Epithelial cell of proximal tubule (primary cell): ENCODE results near the gene FOSL2. TPM values are rescaled to one million over a fixed set of nuclear protein-coding genes. Genes with fewer than 3 reads are reported as not detected.

Experiments
- DNase-seq: peaks from one replicate; pipeline ENCODE4 v3.0.0-alpha.2; 2011; ENCODE audit warnings: low read depth
- H3K4me3 ChIP-seq: 2 replicates; pipeline ENCODE4 v1.5.1; 2011; ENCODE audit warnings: low read depth, mild to moderate bottlenecking, low read length
- CTCF ChIP-seq: conservative IDR thresholded peaks from 2 replicates; pipeline ENCODE4 v1.5.1; 2012; ENCODE audit warnings: low read depth, mild to moderate bottlenecking, low read length
- total RNA-seq: library from RNA; depleted of rRNA; stranded (reverse); fragments of >200 nt; gene quantifications from 2 replicates; pipeline ENCODE4 v1.2.3, GENCODE V29; 2015

Gene FOSL2
- total RNA-seq, 1 donor from 2014 or later = 91.8 TPM

GRCh38 chr2:28347193-28347592, 45.5 kb upstream of the FOSL2 start:
- DNase-seq = no peak
- no peak for TF ChIP-seq CTCF

GRCh38 chr2:28347596-28347995, 45.1 kb upstream of the FOSL2 start:
- no peak overlapping the region for H3K4me3 ChIP-seq
- DNase-seq = no peak
- TF ChIP-seq CTCF = no peak

More at GRCh38 chr2:28347193-28347592, 45.5 kb upstream of the FOSL2 start:
- no peak overlapping the region for H3K4me3 ChIP-seq

GRCh38 chr2:28348149-28348567, 44.5 kb upstream of the FOSL2 start:
- no peak for TF ChIP-seq CTCF
- no peak overlapping the region for H3K4me3 ChIP-seq
- DNase-seq = no peak

DNA sequence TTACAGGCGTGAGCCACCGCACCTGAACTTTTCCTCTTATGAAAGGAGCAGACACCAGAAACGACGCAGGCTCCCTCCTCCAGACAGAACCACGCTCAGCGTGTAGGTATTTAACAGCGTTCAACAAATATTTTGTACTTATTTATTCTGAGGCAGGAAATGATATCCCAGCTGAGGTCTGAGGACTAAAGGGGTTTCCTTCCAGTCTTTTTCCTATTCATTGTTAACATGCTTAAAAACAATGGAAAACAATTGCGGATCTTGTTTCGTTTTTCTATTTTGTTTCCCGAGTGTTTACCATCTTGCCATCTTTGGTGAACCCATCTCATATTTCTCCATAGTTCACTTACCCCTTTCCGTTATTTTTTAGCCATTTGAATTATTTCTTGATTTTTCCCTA, 43.7 kb upstream of the FOSL2 start:
- no peak overlapping the region for H3K4me3 ChIP-seq
- no peak for DNase-seq
- TF ChIP-seq CTCF = no peak

DNA sequence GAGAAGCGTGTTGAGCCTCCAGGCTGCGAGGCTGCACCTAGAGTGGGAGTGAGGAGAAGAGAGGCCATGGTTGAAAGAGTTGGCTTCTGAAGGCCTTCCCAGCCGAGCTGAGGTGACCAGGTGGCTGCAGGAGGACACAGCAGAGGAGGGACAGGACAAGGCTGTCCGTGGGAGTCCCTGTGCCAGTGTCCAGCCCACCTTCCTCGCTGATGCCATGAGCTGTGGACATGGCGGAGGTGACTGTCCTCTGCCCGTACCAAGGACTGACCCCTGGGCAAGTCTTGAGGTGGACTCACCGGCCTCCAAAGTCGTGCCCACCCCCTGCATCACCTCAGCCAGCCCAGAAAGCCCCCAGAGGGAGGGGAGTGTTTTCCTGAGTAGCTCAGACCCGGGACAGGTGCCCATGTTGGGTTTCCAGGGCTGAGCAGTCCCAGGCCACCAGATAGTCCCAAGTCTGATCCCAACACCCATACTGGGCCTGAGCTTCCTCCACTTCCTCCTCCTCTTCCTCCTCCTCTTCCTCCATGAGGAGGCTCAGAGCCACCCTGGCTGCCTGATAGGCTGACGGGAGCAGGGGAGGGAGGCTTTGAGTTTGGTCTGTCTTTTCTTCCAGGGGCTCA, 43.0 kb upstream of the FOSL2 start:
- H3K4me3 ChIP-seq = no peak overlapping the region
- TF ChIP-seq CTCF = no peak
- no peak for DNase-seq

- DNase-seq = no peak
- H3K4me3 ChIP-seq = no peak overlapping the region
- TF ChIP-seq CTCF = no peak
Measured at GRCh38 chr2:28350196-28350595, 42.5 kb upstream of the FOSL2 start.

DNA sequence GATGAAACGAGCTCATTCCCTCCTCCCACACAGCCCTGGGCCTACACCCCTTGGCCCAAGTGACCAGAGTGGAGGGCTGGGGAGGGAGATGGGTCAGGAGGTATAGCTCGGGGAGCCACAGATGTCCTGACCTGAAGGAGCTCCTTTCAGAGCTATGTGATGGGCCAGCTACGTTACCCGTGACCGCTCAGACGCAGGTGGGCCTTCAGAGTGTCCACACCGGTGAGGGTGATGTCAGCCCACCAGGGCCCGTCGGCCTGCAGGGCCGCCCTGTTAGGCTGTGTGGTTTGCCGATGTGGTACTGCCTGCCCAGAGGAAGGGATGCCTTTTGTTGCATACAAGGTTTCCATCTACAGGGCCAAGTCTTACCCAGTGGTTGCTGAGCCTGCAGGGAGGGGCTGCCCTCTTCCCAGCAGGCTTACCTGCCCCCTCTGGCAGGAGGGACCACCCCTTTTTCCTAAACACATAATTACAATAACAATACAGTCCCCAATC, 41.8 kb upstream of the FOSL2 start:
- no peak for DNase-seq
- no peak for TF ChIP-seq CTCF

More for the DNA sequence above, 41.8 kb upstream of the FOSL2 start:
- no peak overlapping the region for H3K4me3 ChIP-seq
